Measurements from ENCODE around the gene LCORL. TPM values are rescaled to one million over a fixed set of nuclear protein-coding genes. Genes with fewer than 3 reads are reported as not detected.

The LCORL gene
- total RNA-seq, 1 experiment from 2014 or later = 18.0 TPM

DNA sequence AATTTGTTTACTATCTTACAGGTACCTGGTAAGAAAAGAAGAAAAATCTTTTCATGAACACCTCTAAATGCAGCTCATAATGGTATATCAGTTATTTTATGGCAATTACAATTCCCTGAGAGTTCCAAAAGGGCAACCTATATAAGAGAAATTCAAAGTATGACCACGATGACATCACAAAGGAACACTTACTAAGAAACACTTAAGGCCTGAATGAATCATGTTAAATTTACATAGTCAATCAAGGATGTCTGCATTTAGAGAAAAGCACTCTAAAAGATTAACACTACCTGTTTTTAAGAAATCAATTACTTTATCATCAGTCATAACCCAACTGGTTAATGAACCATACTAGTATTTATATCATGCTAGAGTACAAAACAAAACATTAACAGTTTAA is 63.9 kb downstream of the LCORL start:
- no peak overlapping the region for H3K27ac ChIP-seq (ENCODE audit: low read depth, low read length)
- H3K27me3 ChIP-seq (ENCODE audit: insufficient read depth, low read length) = no peaks in the 10 kb centered on the region
- no peaks in the 10 kb centered on the region for H3K4me1 ChIP-seq (ENCODE audit: control insufficient read depth in 1 of 2, insufficient read depth in 2 of 2, low read length in 2 of 2)
- no peaks in the 10 kb centered on the region; the same call in none of the 2 replicates for H3K79me2 ChIP-seq (ENCODE audit: insufficient read depth, low read length)
- H3K9me3 ChIP-seq (ENCODE audit: control insufficient read depth in 1 of 2, insufficient read depth in 1 of 2, low read depth in 1 of 2, low read length in 2 of 2) = no peaks in the 10 kb centered on the region
- ATAC-seq (no peak), DNase-seq (ENCODE audit: low read depth, low spot score) (no peak)
- ChIA-PET POLR2A (no interaction called here), RAD21 (ENCODE audit: low non-redundant PET in 1 of 2, low total read pairs in 2 of 2, uncharacterized antibody in 2 of 2, unreplicated experiment in 2 of 2) (no interaction called here), CTCF (no interaction called here)
- H3K4me3 ChIP-seq (replicated peaks in 1 of 2; ENCODE audit: low read depth in 1 of 2, low read length in 2 of 2) = no peak overlapping the region
- H4K20me1 ChIP-seq (ENCODE audit: insufficient read depth) = no peaks in the 10 kb centered on the region
- TF ChIP-seq ZFX (IDR thresholded peaks at IDR 0.05) (no peak), JUND (IDR thresholded peaks at IDR 0.05) (no peak), FOSL1 (IDR thresholded peaks at IDR 0.05; ENCODE audit: low read depth) (no peak)
- TF ChIP-seq, protein P1, sequence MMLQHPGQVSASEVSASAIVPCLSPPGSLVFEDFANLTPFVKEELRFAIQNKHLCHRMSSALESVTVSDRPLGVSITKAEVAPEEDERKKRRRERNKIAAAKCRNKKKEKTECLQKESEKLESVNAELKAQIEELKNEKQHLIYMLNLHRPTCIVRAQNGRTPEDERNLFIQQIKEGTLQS (IDR thresholded peaks at IDR 0.05) = no peak
- TF ChIP-seq, protein P2, sequence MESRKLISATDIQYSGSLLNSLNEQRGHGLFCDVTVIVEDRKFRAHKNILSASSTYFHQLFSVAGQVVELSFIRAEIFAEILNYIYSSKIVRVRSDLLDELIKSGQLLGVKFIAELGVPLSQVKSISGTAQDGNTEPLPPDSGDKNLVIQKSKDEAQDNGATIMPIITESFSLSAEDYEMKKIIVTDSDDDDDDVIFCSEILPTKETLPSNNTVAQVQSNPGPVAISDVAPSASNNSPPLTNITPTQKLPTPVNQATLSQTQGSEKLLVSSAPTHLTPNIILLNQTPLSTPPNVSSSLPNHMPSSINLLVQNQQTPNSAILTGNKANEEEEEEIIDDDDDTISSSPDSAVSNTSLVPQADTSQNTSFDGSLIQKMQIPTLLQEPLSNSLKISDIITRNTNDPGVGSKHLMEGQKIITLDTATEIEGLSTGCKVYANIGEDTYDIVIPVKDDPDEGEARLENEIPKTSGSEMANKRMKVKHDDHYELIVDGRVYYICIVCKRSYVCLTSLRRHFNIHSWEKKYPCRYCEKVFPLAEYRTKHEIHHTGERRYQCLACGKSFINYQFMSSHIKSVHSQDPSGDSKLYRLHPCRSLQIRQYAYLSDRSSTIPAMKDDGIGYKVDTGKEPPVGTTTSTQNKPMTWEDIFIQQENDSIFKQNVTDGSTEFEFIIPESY (IDR thresholded peaks at IDR 0.05; ENCODE audit: extremely low read depth, insufficient replicate concordance, low read length) = no peak
- H3K9ac ChIP-seq (ENCODE audit: low read length) = no peak overlapping the region
- no peak overlapping the region for H2AFZ ChIP-seq (ENCODE audit: low read depth, low read length, poor library complexity, severe bottlenecking)
- no peak overlapping the region for H3K4me2 ChIP-seq (ENCODE audit: low read length)
- BruUV-seq (replicated peaks) = no TSS peak
- H3K9me2 ChIP-seq (ENCODE audit: insufficient read depth) = no peaks in the 10 kb centered on the region
- intact Hi-C loops (cut with micrococcal nuclease) = no loop called here
- peaks cover 0 to 4% of the 10 kb centered on the region in 2 experiments; a peak in 1 of 4 replicates for H3K36me3 ChIP-seq (ENCODE audit: control insufficient read depth in 1 of 2, insufficient read depth in 2 of 2, low read length in 2 of 2)

DNA sequence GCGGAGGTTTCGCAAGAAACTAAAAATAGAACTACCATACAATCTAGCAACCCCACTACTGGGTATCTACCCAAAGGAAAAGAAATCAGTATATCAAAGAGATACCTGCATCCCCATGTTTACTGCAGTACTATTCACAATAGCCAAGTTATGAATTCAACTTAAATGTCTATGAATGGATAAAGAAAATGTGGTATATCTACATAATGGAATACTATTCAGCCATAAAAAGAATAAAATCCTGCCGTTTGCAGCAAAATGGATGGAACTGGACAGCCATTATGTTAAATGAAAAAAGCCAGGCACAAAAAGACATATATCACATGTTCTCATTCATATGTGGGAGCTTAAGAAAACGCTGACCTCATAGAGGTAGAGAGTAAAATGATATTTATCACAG is 65.3 kb downstream of the LCORL start:
- ChIA-PET RAD21 (ENCODE audit: low non-redundant PET in 1 of 2, low total read pairs in 2 of 2, uncharacterized antibody in 2 of 2, unreplicated experiment in 2 of 2) (no interaction called here), CTCF (no interaction called here), POLR2A (no interaction called here)
- ATAC-seq (no peak), DNase-seq (ENCODE audit: low read depth, low spot score) (no peak)
- Histone ChIP-seq H3K4me3 (replicated peaks in 1 of 2; ENCODE audit: low read depth in 1 of 2, low read length in 2 of 2) (no peak overlapping the region), H3K27ac (ENCODE audit: low read depth, low read length) (no peak overlapping the region), H3K79me2 (ENCODE audit: insufficient read depth, low read length) (no peaks in the 10 kb centered on the region), H3K27me3 (ENCODE audit: insufficient read depth, low read length) (no peaks in the 10 kb centered on the region), H3K9me2 (ENCODE audit: insufficient read depth) (no peaks in the 10 kb centered on the region), H2AFZ (ENCODE audit: low read depth, low read length, poor library complexity, severe bottlenecking) (no peak overlapping the region), H4K20me1 (ENCODE audit: insufficient read depth) (no peaks in the 10 kb centered on the region), H3K36me3 (ENCODE audit: control insufficient read depth in 1 of 2, insufficient read depth in 2 of 2, low read length in 2 of 2) (peaks cover 0 to 4% of the 10 kb centered on the region in 2 experiments; a peak in 1 of 4 replicates), H3K4me2 (ENCODE audit: low read length) (no peak overlapping the region), H3K4me1 (ENCODE audit: control insufficient read depth in 1 of 2, insufficient read depth in 2 of 2, low read length in 2 of 2) (no peaks in the 10 kb centered on the region), H3K9me3 (ENCODE audit: control insufficient read depth in 1 of 2, insufficient read depth in 1 of 2, low read depth in 1 of 2, low read length in 2 of 2) (no peaks in the 10 kb centered on the region), H3K9ac (ENCODE audit: low read length) (no peak overlapping the region)
- intact Hi-C loops (cut with micrococcal nuclease) = no loop called here
- no TSS peak for BruUV-seq (replicated peaks)
- TF ChIP-seq ZFX (IDR thresholded peaks at IDR 0.05) (no peak), TCF7L2 (IDR thresholded peaks at IDR 0.05; ENCODE audit: borderline replicate concordance, extremely low read depth, insufficient read depth, insufficient read length) (no peak), ELF1 (IDR thresholded peaks at IDR 0.05; ENCODE audit: borderline replicate concordance, low read depth) (no peak), EGR1 (IDR thresholded peaks at IDR 0.05; ENCODE audit: low read depth) (no peak), FOSL1 (IDR thresholded peaks at IDR 0.05; ENCODE audit: low read depth) (no peak), CEBPB (IDR thresholded peaks at IDR 0.05; ENCODE audit: low read depth) (no peak), POLR2A (IDR thresholded peaks at IDR 0.05; ENCODE audit: borderline replicate concordance, extremely low read depth, insufficient read depth, insufficient read length) (no peak), POLR2AphosphoS5 (IDR thresholded peaks at IDR 0.05; ENCODE audit: low read depth, low read length) (no peak), ZNF274 (IDR thresholded peaks at IDR 0.05; ENCODE audit: low read depth, low read length) (no peak), SIN3A (IDR thresholded peaks at IDR 0.05; ENCODE audit: low read depth) (no peak)
- TF ChIP-seq, protein P3, sequence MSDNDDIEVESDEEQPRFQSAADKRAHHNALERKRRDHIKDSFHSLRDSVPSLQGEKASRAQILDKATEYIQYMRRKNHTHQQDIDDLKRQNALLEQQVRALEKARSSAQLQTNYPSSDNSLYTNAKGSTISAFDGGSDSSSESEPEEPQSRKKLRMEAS (IDR thresholded peaks at IDR 0.05) = no peak
- TF ChIP-seq, protein P4, sequence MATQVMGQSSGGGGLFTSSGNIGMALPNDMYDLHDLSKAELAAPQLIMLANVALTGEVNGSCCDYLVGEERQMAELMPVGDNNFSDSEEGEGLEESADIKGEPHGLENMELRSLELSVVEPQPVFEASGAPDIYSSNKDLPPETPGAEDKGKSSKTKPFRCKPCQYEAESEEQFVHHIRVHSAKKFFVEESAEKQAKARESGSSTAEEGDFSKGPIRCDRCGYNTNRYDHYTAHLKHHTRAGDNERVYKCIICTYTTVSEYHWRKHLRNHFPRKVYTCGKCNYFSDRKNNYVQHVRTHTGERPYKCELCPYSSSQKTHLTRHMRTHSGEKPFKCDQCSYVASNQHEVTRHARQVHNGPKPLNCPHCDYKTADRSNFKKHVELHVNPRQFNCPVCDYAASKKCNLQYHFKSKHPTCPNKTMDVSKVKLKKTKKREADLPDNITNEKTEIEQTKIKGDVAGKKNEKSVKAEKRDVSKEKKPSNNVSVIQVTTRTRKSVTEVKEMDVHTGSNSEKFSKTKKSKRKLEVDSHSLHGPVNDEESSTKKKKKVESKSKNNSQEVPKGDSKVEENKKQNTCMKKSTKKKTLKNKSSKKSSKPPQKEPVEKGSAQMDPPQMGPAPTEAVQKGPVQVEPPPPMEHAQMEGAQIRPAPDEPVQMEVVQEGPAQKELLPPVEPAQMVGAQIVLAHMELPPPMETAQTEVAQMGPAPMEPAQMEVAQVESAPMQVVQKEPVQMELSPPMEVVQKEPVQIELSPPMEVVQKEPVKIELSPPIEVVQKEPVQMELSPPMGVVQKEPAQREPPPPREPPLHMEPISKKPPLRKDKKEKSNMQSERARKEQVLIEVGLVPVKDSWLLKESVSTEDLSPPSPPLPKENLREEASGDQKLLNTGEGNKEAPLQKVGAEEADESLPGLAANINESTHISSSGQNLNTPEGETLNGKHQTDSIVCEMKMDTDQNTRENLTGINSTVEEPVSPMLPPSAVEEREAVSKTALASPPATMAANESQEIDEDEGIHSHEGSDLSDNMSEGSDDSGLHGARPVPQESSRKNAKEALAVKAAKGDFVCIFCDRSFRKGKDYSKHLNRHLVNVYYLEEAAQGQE (IDR thresholded peaks at IDR 0.05; ENCODE audit: low read depth) = no peak

Data from HCT116 (cell line).